MM.1S (cell line): ENCODE results near the gene IGFBP5.

Experiments
- DNase-seq: peaks from one replicate; pipeline ENCODE4 v3.0.0-alpha.2; 2015
- H2AFZ ChIP-seq: fragments of 300-600 bp; sonication (generic); 2 replicates; pipeline ENCODE4 v1.6.0; 2016; ENCODE audit warnings: antibody characterized with exemption, low read length
- H3F3A ChIP-seq: fragments of 300-600 bp; sonication (generic); 2 replicates; pipeline ENCODE4 v1.6.1; 2016; ENCODE audit warnings: mild to moderate bottlenecking, antibody characterized with exemption, low read length, moderate library complexity, mixed read lengths; ENCODE audit not compliant: insufficient read depth
- H3K27ac ChIP-seq: fragments of 300-600 bp; sonication (generic); 2 replicates; pipeline ENCODE4 v1.5.1; 2016; ENCODE audit warnings: mild to moderate bottlenecking, low read length
- H3K27me3 ChIP-seq: fragments of 300-600 bp; sonication (generic); replicated peaks from 2 replicates; pipeline ENCODE4 v1.6.0; 2016; ENCODE audit warnings: low read length; ENCODE audit not compliant: insufficient read depth
- H3K36me3 ChIP-seq: fragments of 300-600 bp; sonication (generic); replicated peaks from 2 replicates; pipeline ENCODE4 v1.6.1; 2016; ENCODE audit warnings: mild to moderate bottlenecking, low read length, mixed read lengths; ENCODE audit not compliant: insufficient read depth
- H3K4me1 ChIP-seq: fragments of 300-600 bp; sonication (generic); 2 replicates; pipeline ENCODE4 v1.6.1; 2016; ENCODE audit warnings: low read length, mixed read lengths
- H3K4me2 ChIP-seq: fragments of 300-600 bp; sonication (generic); 2 replicates; pipeline ENCODE4 v1.6.0; 2016; ENCODE audit warnings: low read depth, low read length
- H3K4me3 ChIP-seq: fragments of 300-600 bp; sonication (generic); 2 replicates; pipeline ENCODE4 v1.5.1; 2016; ENCODE audit warnings: low read length, mixed read lengths
- H3K79me2 ChIP-seq: fragments of 300-600 bp; sonication (generic); 2 replicates; pipeline ENCODE4 v1.6.1; 2016; ENCODE audit warnings: mixed run types, low read length, mixed read lengths
- H3K9ac ChIP-seq: fragments of 300-600 bp; sonication (generic); 2 replicates; pipeline ENCODE4 v1.6.1; 2016; ENCODE audit warnings: low read length, mixed read lengths
- H3K9me2 ChIP-seq: fragments of 300-600 bp; sonication (generic); replicated peaks from 2 replicates; pipeline ENCODE4 v1.6.1; 2016; ENCODE audit warnings: mild to moderate bottlenecking, low read length, mixed read lengths; ENCODE audit not compliant: insufficient read depth
- H3K9me3 ChIP-seq: fragments of 300-600 bp; sonication (generic); replicated peaks from 2 replicates; pipeline ENCODE4 v1.6.1; 2016; ENCODE audit warnings: mild to moderate bottlenecking, low read length, mixed read lengths; ENCODE audit not compliant: insufficient read depth
- H4K20me1 ChIP-seq: fragments of 300-600 bp; sonication (generic); 2 replicates; pipeline ENCODE4 v1.6.1; 2016; ENCODE audit warnings: mild to moderate bottlenecking, low read length, moderate library complexity, mixed read lengths; ENCODE audit not compliant: insufficient read depth
- CTCF ChIP-seq: fragments of 300-600 bp; sonication (generic); IDR thresholded peaks from 2 replicates; pipeline ENCODE4 v1.5.1; 2016; ENCODE audit warnings: antibody characterized with exemption, low read length, mixed read lengths
- EZH2 ChIP-seq: fragments of 300-600 bp; sonication (generic); optimal IDR thresholded peaks from 2 replicates; pipeline ENCODE3; 2017; ENCODE audit warnings: low read depth, mild to moderate bottlenecking, antibody characterized with exemption, low read length, mixed read lengths
- EZH2phosphoT487 ChIP-seq: fragments of 300-600 bp; sonication (generic); IDR thresholded peaks from 2 replicates; pipeline ENCODE4 v1.6.1; 2018; ENCODE audit warnings: antibody characterized with exemption, low read length

The IGFBP5 gene

GRCh38 chr2:216673609-216674008 is 21.7 kb downstream of the IGFBP5 start:
- Histone ChIP-seq H3K9me2 (no peaks in the 10 kb centered on the region), H3K4me3 (no peak overlapping the region), H3K4me1 (no peaks in the 10 kb centered on the region), H2AFZ (no peak overlapping the region), H3K79me2 (no peaks in the 10 kb centered on the region), H3K9me3 (no peaks in the 10 kb centered on the region), H3K4me2 (no peak overlapping the region), H4K20me1 (no peaks in the 10 kb centered on the region), H3K27me3 (peaks cover 5% of the 10 kb centered on the region; the same call in 1 of the 2 replicates), H3K27ac (no peak overlapping the region), H3K36me3 (no peaks in the 10 kb centered on the region), H3K9ac (no peak overlapping the region), H3F3A (no peaks in the 10 kb centered on the region)
- TF ChIP-seq EZH2phosphoT487 (no peak), CTCF (no peak), EZH2 (no peak)
- DNase-seq = no peak

- H2AFZ ChIP-seq = no peak overlapping the region
- no peaks in the 10 kb centered on the region for H3F3A ChIP-seq
- no peak overlapping the region for H3K4me2 ChIP-seq
Measured at GRCh38 chr2:216673021-216673420, 22.3 kb downstream of the IGFBP5 start.

GRCh38 chr2:216672466-216672865 is 22.9 kb downstream of the IGFBP5 start:
- DNase-seq = no peak
- H3K79me2 ChIP-seq = no peaks in the 10 kb centered on the region
- no peaks in the 10 kb centered on the region for H3K4me1 ChIP-seq
- no peaks in the 10 kb centered on the region for H3K36me3 ChIP-seq
- H4K20me1 ChIP-seq = no peaks in the 10 kb centered on the region
- H3K9me3 ChIP-seq = no peaks in the 10 kb centered on the region
- H3K9me2 ChIP-seq = no peaks in the 10 kb centered on the region
- no peak overlapping the region for H3K4me3 ChIP-seq
- no peak overlapping the region for H3K4me2 ChIP-seq
- no peak for TF ChIP-seq CTCF
- no peak for TF ChIP-seq EZH2
- no peak for TF ChIP-seq EZH2phosphoT487
- no peak overlapping the region for H2AFZ ChIP-seq
- peaks cover 5% of the 10 kb centered on the region; the same call in 1 of the 2 replicates for H3K27me3 ChIP-seq
- no peaks in the 10 kb centered on the region for H3F3A ChIP-seq
- H3K9ac ChIP-seq = no peak overlapping the region
- H3K27ac ChIP-seq = no peak overlapping the region

More at GRCh38 chr2:216673021-216673420, 22.3 kb downstream of the IGFBP5 start:
- TF ChIP-seq CTCF = no peak
- TF ChIP-seq EZH2phosphoT487 = no peak
- no peak for TF ChIP-seq EZH2
- Histone ChIP-seq H3K27me3 (peaks cover 5% of the 10 kb centered on the region; the same call in 1 of the 2 replicates), H4K20me1 (no peaks in the 10 kb centered on the region), H3K4me1 (no peaks in the 10 kb centered on the region), H3K36me3 (no peaks in the 10 kb centered on the region), H3K4me3 (no peak overlapping the region), H3K9ac (no peak overlapping the region), H3K79me2 (no peaks in the 10 kb centered on the region), H3K27ac (no peak overlapping the region), H3K9me3 (no peaks in the 10 kb centered on the region), H3K9me2 (no peaks in the 10 kb centered on the region)
- DNase-seq = no peak
